Breast epithelium (tissue), 4 donors: ENCODE data around the gene GADL1. TPM values are rescaled to one million over a fixed set of nuclear protein-coding genes. Genes with fewer than 3 reads are reported as not detected.

Experiments
- DNase-seq, 2 donors: peaks; one replicate each; pipeline ENCODE4 v3.0.0-alpha.2; 2019; ENCODE audit warnings: low spot score in 2 of 2
- H3K27ac ChIP-seq, 2 donors: fragments of 200-600 bp; sonication (generic) in 1 of 2; one replicate each; pipeline ENCODE4 v1.5.1; 2016 to 2019; ENCODE audit warnings: mild to moderate bottlenecking in 1 of 2
- H3K27me3 ChIP-seq, 2 donors: fragments of 200-600 bp; sonication (generic) in 1 of 2; one replicate each; pipeline versions ENCODE4 v1.5.1 to v1.6.0; 2017 to 2019; ENCODE audit warnings: control low read depth in 1 of 2, mild to moderate bottlenecking in 1 of 2
- H3K36me3 ChIP-seq: fragments of 200-600 bp; one replicate; pipeline ENCODE4 v1.5.1; 2019
- H3K4me1 ChIP-seq, 2 donors: fragments of 200-600 bp; sonication (generic); one replicate each; pipeline ENCODE4 v1.5.1; 2016 to 2019; ENCODE audit warnings: control low read depth in 1 of 2
- H3K4me3 ChIP-seq, 3 donors: fragments of 200-600 bp; sonication (generic); 1 replicate in 2 of 3; 2 replicates in 1 of 3; pipeline ENCODE4 v1.5.1; 2016 to 2019; ENCODE audit warnings: mild to moderate bottlenecking in 3 of 3, moderate library complexity in 2 of 3
- H3K9me3 ChIP-seq, 2 donors: fragments of 200-600 bp; sonication (generic) in 1 of 2; one replicate each; pipeline ENCODE4 v1.5.1; 2016 to 2019; ENCODE audit warnings: control low read depth in 1 of 2
- POLR2A ChIP-seq: fragments of 450-650 bp; IDR thresholded peaks from one replicate; pipeline ENCODE4 v1.6.1; 2016; ENCODE audit warnings: antibody characterized with exemption, mild to moderate bottlenecking, moderate library complexity
- POLR2AphosphoS5 ChIP-seq, 3 donors: sonication (generic); formaldehyde crosslinking; IDR thresholded peaks; one replicate each; pipeline ENCODE4 v1.6.1; 2017; ENCODE audit warnings: antibody characterized with exemption in 3 of 3
- intact Hi-C: fragments of 100-400 bp; cut with DNase I; formaldehyde crosslinking; loops from one replicate; pipeline ENCODE4 v1.15.1; 2023; ENCODE audit warnings: low total_unique reads
- total RNA-seq, 3 donors: library from RNA; depleted of rRNA; stranded (reverse); fragments of >200 nt; gene quantifications; one replicate each; pipeline ENCODE4 v1.1.0, GENCODE V29; 2016
- TF ChIP-seq, protein P1 (sequence below), 3 donors: fragments of 450-650 bp; IDR thresholded peaks; one replicate each; pipeline ENCODE4 v1.5.1; 2016 to 2017; ENCODE audit warnings: antibody characterized with exemption in 3 of 3, mild to moderate bottlenecking in 3 of 3, moderate library complexity in 3 of 3

The GADL1 gene
- total RNA-seq, 3 donors from 2014 or later, result not detected

DNA sequence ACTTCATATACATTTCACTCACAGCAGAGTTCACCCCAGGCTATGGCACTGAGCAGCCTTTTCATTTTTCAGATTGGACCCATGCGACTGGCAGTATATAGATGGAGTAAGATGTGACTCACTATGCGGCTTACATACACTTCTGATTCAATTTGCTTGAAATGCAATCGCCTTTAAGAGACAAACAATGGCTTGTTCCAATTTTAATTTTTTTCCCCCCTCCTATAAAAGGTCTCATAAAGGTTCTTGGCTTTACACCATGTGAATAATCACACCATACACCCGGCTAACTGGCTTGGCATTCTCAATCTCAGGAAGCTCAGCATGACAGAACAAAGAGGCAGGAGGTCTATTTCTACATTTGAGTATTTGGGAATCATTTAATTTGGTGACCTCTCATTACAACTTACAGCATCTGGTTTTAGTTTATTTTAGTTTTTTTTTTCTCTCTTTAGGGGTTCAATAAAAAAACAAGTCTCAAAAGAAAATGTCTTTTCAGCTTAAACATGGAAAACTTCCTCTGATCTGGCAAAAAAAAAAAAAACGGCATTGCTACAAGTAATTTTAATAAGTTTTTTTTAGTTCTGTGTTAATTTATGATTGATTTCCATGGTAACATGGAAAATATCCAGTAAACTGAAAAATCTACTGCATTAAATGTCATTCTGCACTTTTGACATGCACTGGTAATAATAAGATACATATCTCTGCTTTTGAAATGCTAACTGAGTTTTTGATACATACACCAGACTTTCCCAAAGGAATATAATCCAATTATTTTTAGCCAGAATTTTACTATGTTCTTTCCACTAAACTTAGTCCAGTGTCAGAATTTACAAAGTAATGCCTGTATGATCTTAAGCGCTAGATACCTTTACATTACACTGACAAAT, 38.8 kb downstream of the GADL1 start:
- no peaks in the 10 kb centered on the region for H3K4me1 ChIP-seq
- intact Hi-C loops, result loop anchor here (1.0 kb wide), 1 partner anchor 14 kb away; no protein-coding TSS in a partner anchor
- H3K27ac ChIP-seq, result no peak overlapping the region
- TF ChIP-seq POLR2AphosphoS5 (IDR thresholded peaks at IDR 0.05) (no peak), POLR2A (no peak)
- TF ChIP-seq, protein P1, sequence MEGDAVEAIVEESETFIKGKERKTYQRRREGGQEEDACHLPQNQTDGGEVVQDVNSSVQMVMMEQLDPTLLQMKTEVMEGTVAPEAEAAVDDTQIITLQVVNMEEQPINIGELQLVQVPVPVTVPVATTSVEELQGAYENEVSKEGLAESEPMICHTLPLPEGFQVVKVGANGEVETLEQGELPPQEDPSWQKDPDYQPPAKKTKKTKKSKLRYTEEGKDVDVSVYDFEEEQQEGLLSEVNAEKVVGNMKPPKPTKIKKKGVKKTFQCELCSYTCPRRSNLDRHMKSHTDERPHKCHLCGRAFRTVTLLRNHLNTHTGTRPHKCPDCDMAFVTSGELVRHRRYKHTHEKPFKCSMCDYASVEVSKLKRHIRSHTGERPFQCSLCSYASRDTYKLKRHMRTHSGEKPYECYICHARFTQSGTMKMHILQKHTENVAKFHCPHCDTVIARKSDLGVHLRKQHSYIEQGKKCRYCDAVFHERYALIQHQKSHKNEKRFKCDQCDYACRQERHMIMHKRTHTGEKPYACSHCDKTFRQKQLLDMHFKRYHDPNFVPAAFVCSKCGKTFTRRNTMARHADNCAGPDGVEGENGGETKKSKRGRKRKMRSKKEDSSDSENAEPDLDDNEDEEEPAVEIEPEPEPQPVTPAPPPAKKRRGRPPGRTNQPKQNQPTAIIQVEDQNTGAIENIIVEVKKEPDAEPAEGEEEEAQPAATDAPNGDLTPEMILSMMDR (IDR thresholded peaks at IDR 0.05), result no peak
- no peaks in the 10 kb centered on the region for H3K27me3 ChIP-seq
- DNase-seq, result no peak
- no peaks in the 10 kb centered on the region for H3K36me3 ChIP-seq
- no peak overlapping the region for H3K4me3 ChIP-seq
- no peaks in the 10 kb centered on the region for H3K9me3 ChIP-seq

DNA sequence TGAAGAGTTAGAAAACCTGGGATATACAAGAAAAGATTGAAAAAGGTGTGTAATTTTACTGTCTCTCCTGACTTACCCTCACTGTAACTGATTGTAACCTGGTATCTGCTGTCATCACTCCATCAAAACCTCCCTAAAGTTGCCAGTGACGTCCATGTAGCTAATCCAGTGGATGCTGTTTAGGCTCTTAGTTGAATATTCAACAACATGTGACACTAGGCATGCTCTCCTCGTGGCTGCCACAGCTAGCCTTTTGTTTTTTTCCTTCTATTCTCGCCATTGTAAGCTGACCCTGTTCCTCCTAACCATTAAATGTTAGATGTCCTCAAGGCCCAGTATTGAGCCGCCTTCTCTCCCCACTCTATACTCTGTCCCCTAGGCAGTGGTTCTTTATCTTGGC, 41.6 kb downstream of the GADL1 start:
- DNase-seq, result no peak
- H3K36me3 ChIP-seq, result no peaks in the 10 kb centered on the region
- H3K27ac ChIP-seq, result no peak overlapping the region
- TF ChIP-seq POLR2A, result no peak
- TF ChIP-seq, protein P1 (IDR thresholded peaks at IDR 0.05), result no peak
- TF ChIP-seq POLR2AphosphoS5 (IDR thresholded peaks at IDR 0.05), result no peak
- intact Hi-C loops, result no loop called here
- H3K9me3 ChIP-seq, result no peaks in the 10 kb centered on the region
- no peaks in the 10 kb centered on the region for H3K4me1 ChIP-seq
- H3K27me3 ChIP-seq, result no peaks in the 10 kb centered on the region
- H3K4me3 ChIP-seq, result no peak overlapping the region

DNA sequence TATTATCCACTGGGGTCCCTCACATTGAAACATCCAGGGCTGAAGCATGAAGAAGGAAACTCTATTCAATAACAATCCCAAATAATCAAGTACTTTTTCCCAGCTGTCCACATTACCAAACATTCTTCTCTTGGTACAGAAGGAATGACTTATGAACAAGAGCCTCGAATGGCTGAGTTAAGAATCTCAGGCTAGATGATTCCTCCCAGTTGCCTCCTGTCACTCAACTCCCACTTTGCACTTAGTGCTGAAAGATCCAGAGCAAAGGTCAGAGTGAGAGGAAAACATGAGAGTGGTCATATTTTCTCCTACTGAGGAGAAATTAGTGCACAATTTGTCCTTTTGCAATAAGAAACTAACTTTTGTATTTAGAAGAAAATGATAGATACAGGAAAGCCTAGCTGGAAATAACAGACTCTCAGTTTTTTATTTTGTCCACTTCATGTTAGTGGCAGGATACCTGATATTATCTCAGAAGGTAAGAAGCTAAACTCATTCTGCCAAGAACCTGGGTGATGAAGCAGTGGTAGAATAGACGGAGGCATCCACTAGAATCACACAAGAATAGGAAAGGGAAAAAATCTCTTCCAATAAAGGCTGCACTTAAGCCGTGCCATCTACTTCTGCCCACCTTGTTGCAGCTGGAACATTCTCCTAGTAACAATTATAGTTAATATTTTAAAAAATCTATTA, 46.2 kb downstream of the GADL1 start:
- TF ChIP-seq POLR2AphosphoS5 (IDR thresholded peaks at IDR 0.05), result no peak
- no peak for TF ChIP-seq POLR2A
- TF ChIP-seq, protein P1 (IDR thresholded peaks at IDR 0.05), result no peak
- Histone ChIP-seq H3K27ac (no peak overlapping the region), H3K4me1 (no peaks in the 10 kb centered on the region), H3K27me3 (no peaks in the 10 kb centered on the region), H3K36me3 (no peaks in the 10 kb centered on the region), H3K9me3 (no peaks in the 10 kb centered on the region), H3K4me3 (no peak overlapping the region)
- intact Hi-C loops, result no loop called here
- no peak for DNase-seq

DNA sequence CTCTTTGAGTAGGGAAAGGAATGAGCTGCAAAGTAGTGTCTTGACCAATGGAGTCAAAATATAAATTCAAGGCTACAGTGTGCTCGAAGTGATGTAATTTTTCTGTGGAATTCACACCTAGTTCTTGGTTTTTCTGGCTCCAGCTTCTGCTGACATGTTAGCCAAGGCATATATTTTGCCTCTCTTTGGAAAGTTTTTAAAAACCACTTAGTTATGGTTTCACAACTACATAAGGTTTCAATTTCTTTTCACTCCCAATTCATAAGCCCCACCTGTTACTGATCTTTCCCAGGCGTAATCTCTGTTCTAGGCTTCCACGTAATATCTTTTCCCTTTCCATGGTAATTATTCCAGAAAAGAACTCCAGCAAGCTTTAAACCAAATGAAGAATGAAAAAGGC, 46.9 kb downstream of the GADL1 start:
- no peak for DNase-seq
- H3K4me1 ChIP-seq, result no peaks in the 10 kb centered on the region
- H3K9me3 ChIP-seq, result no peaks in the 10 kb centered on the region
- H3K27me3 ChIP-seq, result no peaks in the 10 kb centered on the region
- H3K4me3 ChIP-seq, result no peak overlapping the region
- no peak overlapping the region for H3K27ac ChIP-seq
- TF ChIP-seq POLR2AphosphoS5 (IDR thresholded peaks at IDR 0.05) (no peak), POLR2A (no peak)
- TF ChIP-seq, protein P1 (IDR thresholded peaks at IDR 0.05), result no peak
- intact Hi-C loops, result no loop called here
- H3K36me3 ChIP-seq, result no peaks in the 10 kb centered on the region

DNA sequence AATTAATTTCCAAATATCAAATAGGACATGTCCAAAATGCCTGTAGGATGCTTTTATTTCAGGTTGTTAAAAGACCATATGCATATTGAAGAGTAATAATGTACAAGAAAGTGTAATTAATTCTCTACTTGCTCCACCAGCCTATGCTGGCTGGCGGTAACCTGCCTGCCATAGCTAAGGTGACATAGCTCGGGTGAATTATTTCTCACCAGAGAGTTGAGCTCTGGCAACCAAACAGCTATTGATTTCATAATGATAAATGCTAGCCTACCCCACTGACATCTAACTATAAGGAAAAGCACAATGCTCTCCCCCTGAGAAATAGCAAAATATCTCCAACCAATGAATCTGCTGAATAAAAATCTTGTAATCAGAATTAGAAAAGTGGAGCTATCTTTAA, 48.9 kb downstream of the GADL1 start:
- no peaks in the 10 kb centered on the region for H3K27me3 ChIP-seq
- H3K9me3 ChIP-seq, result no peaks in the 10 kb centered on the region
- TF ChIP-seq POLR2A, result no peak
- TF ChIP-seq POLR2AphosphoS5 (IDR thresholded peaks at IDR 0.05), result no peak
- TF ChIP-seq, protein P1 (IDR thresholded peaks at IDR 0.05), result no peak
- DNase-seq, result no peak
- no peak overlapping the region for H3K27ac ChIP-seq
- no peaks in the 10 kb centered on the region for H3K36me3 ChIP-seq
- no peak overlapping the region for H3K4me3 ChIP-seq
- intact Hi-C loops, result no loop called here
- H3K4me1 ChIP-seq, result no peaks in the 10 kb centered on the region
